HG03139 (cell line): ENCODE results near the gene USE1.
"Not testable (repeated sequence)": the region's sequence is repeated elsewhere in the genome, so short reads cannot be mapped to it uniquely, and the experiment has no call there.

ENCODE experiments used
- ATAC-seq: cut with Tn5 transposase; IDR thresholded peaks from one replicate; pipeline ENCODE4 v1.9.1; 2021; ENCODE audit not compliant: unreplicated experiment

Gene USE1

GRCh38 chr19:17215127-17215971, at the start of gene USE1:
Gene USE1, plus strand, starts transcription at chr19:17215357. Its CDS starts 49 bp downstream, at chr19:17215406.
- peak; percentile 79 for ATAC-seq

- ATAC-seq: no peak
Measured at GRCh38 chr19:17165715-17166114, 49.4 kb upstream of the USE1 start.

- no peak for ATAC-seq
Measured at GRCh38 chr19:17170538-17171297, 44.4 kb upstream of the USE1 start.

- no peak for ATAC-seq
Measured at GRCh38 chr19:17171874-17172273, 43.3 kb upstream of the USE1 start.

GRCh38 chr19:17172624-17173345, 42.4 kb upstream of the USE1 start:
- no peak for ATAC-seq

GRCh38 chr19:17178291-17178690, 36.9 kb upstream of the USE1 start:
- no peak for ATAC-seq

- no peak for ATAC-seq
Measured at GRCh38 chr19:17180997-17181702, 34.0 kb upstream of the USE1 start.

GRCh38 chr19:17183271-17183761, 31.8 kb upstream of the USE1 start:
- no peak for ATAC-seq

GRCh38 chr19:17183858-17184321, 31.3 kb upstream of the USE1 start:
- ATAC-seq: no peak

GRCh38 chr19:17184371-17184841, 30.8 kb upstream of the USE1 start:
- ATAC-seq: no peak

GRCh38 chr19:17185590-17185989, 29.6 kb upstream of the USE1 start:
- ATAC-seq: no peak

GRCh38 chr19:17191736-17192135, 23.4 kb upstream of the USE1 start:
- not testable (repeated sequence) for ATAC-seq

GRCh38 chr19:17192751-17193150, 22.4 kb upstream of the USE1 start:
- ATAC-seq: no peak

GRCh38 chr19:17194608-17195007, 20.5 kb upstream of the USE1 start:
- ATAC-seq: no peak

- no peak for ATAC-seq
Measured at GRCh38 chr19:17195106-17195505, 20.1 kb upstream of the USE1 start.

- no peak for ATAC-seq
Measured at GRCh38 chr19:17196610-17197009, 18.5 kb upstream of the USE1 start.

GRCh38 chr19:17197666-17198065, 17.5 kb upstream of the USE1 start:
- ATAC-seq: no peak

GRCh38 chr19:17200408-17201079, 14.6 kb upstream of the USE1 start:
- no peak for ATAC-seq

- no peak for ATAC-seq
Measured at GRCh38 chr19:17202249-17202648, 12.9 kb upstream of the USE1 start.

- no peak for ATAC-seq
Measured at GRCh38 chr19:17202713-17203112, 12.4 kb upstream of the USE1 start.
